Bronchial epithelial cell (primary cell): ENCODE data around the gene ARHGEF10L. TPM values are rescaled to one million over a fixed set of nuclear protein-coding genes. Genes with fewer than 3 reads are reported as not detected.
A peak's percentile ranks its signal among the peaks of the same experiment; 100 is the strongest.
"Not testable (repeated sequence)": the region's sequence is repeated elsewhere in the genome, so short reads cannot be mapped to it uniquely, and the experiment has no call there.

ENCODE experiments used
- DNase-seq: peaks from one replicate; pipeline ENCODE4 v3.0.0-alpha.2; 2010; ENCODE audit warnings: low read depth
- FAIRE-seq: peaks from 2 replicates; lab custom pipeline; 2011; peaks lifted over from hg19 to GRCh38; lab: Jason Lieb, UNC
- H3K27me3 ChIP-seq: 2 replicates; pipeline ENCODE4 v1.5.1; 2011; ENCODE audit warnings: low read length; ENCODE audit not compliant: control insufficient read depth, insufficient read depth
- H3K36me3 ChIP-seq: 2 replicates; pipeline ENCODE4 v1.5.1; 2011; ENCODE audit warnings: low read length; ENCODE audit not compliant: control insufficient read depth, insufficient read depth
- H3K4me3 ChIP-seq: 2 replicates; pipeline ENCODE4 v1.5.1; 2011; ENCODE audit warnings: mild to moderate bottlenecking, low read depth, low read length, control low read depth
- total RNA-seq: library from RNA; depleted of rRNA; stranded (reverse); fragments of >200 nt; gene quantifications from 2 replicates; pipeline ENCODE4 v1.2.1, GENCODE V29; 2014
- TF ChIP-seq, protein P1 (sequence below): IDR thresholded peaks from 2 replicates; pipeline ENCODE4 v1.5.1; 2011; ENCODE audit warnings: mild to moderate bottlenecking, moderate library complexity, low read length, control low read depth, inconsistent platforms; ENCODE audit not compliant: insufficient read depth, severe bottlenecking

ARHGEF10L gene
- total RNA-seq, 1 donor from 2014 or later: 6.3 TPM

DNA sequence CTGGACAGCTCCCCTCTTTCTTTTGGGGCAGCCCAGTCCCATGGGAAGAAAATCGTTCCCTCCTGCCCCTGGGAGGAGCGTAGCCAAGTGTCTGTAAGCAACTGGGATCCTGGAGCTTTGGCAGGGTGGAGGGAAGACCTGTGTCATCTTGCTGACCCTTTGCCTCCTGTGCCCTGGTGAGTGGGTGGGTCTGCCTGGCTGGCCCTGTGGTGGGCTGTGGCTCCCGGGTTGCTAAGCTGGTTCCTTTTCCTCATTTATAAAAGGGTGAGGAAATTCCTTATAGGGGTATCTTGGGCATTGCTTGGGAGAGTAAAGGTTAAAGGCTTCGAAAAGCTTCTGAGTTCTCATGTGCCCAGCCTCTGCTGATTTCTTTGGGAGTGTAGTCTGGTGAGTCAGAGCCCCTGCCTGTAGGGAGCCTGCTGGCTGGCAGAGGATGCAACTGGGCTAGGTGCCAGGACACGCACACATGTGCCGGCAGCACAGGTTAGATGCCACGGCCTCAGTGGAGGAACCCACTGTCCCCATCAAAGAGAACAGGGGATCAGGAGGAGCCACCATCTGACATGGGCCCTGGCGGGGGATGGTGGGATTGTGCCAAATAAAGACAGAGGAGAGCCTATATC is 85.2 kb downstream of the ARHGEF10L start:
- TF ChIP-seq, protein P1, sequence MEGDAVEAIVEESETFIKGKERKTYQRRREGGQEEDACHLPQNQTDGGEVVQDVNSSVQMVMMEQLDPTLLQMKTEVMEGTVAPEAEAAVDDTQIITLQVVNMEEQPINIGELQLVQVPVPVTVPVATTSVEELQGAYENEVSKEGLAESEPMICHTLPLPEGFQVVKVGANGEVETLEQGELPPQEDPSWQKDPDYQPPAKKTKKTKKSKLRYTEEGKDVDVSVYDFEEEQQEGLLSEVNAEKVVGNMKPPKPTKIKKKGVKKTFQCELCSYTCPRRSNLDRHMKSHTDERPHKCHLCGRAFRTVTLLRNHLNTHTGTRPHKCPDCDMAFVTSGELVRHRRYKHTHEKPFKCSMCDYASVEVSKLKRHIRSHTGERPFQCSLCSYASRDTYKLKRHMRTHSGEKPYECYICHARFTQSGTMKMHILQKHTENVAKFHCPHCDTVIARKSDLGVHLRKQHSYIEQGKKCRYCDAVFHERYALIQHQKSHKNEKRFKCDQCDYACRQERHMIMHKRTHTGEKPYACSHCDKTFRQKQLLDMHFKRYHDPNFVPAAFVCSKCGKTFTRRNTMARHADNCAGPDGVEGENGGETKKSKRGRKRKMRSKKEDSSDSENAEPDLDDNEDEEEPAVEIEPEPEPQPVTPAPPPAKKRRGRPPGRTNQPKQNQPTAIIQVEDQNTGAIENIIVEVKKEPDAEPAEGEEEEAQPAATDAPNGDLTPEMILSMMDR: no peak
- Histone ChIP-seq H3K4me3 (no peak overlapping the region), H3K27me3 (no peaks in the 10 kb centered on the region), H3K36me3 (peaks cover 7% of the 10 kb centered on the region)
- FAIRE-seq (peak; percentile 55), DNase-seq (peak; percentile 83)

DNA sequence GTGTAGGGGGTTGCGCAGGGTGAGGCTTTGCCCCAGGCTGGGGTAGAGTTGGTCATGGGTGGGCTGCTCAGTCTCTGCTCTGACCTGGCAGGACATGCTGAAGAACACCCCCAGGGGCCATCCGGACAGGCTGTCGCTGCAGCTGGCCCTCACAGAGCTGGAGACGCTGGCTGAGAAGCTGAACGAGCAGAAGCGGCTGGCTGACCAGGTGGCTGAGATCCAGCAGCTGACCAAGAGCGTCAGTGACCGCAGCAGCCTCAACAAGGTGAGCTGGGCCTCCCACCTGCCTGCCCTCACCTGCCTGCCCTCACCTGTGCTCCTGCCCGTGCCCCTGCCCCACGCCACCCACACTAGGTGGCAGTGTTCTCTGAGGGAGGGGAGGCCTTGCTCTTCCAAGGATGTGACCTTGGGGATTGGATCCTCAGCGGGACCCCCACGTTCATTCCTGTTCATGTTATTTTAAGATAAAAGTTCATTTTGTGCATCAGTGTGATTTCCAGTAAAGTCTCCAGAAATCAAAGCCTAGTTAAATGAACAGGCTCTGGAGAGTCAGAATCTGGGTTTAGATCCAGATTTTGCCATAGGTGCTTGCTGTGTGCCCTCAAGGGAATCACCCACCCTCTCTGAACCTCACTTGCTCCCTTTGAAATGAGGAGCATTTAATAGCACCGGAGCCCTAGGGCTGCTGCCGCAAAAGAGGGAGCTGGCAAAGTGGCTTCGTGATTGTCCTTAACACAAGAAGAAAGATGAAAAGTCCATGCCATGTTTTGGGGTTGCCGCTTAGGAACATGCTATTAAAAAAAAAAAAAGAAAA is 87.9 kb downstream of the ARHGEF10L start:
- FAIRE-seq (no peak), DNase-seq (no peak)
- H3K36me3 ChIP-seq: peaks cover 7% of the 10 kb centered on the region

DNA sequence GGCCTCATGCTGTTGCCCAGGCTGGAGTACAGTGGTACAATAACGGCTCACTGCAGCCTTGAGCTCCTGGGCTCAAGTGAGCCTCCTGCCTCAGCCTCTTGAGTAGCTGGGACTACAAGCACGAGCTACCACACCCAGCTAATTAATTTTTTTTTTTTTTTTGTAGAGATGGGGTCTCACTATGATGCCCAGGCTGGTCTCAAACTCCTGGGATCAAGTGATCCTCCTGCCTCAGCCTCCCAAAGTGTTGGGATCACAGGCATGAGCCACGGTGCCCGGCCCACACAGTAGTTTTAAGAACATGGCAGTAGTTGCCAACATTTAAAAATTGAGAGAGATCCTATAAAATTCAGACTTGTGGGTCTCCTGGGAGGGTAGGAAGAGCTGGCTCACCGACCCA is 89.5 kb downstream of the ARHGEF10L start:
- not testable (repeated sequence) for FAIRE-seq, H3K36me3 ChIP-seq, H3K27me3 ChIP-seq, DNase-seq, H3K4me3 ChIP-seq

More for the DNA sequence above, 87.9 kb downstream of the ARHGEF10L start:
- H3K27me3 ChIP-seq: no peaks in the 10 kb centered on the region
- TF ChIP-seq, protein P1: no peak
- H3K4me3 ChIP-seq: no peak overlapping the region

DNA sequence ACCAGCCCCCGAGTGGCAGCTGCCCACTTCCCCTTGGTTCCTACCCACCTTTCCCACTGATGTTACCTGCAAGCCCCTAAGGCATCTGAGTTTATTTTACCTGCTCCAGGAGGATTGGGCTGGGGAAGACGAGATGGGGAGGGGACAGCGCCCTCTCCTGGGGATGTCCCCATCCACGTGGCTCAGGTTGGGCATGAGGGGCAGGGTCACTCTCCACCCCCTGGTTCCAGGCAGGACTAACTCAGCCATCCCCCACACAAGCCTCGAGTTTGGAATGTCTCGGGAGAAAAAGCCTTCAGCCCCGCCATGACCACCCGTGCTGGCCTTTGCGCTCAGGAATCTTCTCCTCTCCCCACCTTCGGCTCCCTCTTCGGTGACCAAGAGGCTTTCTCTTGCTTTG is 90.0 kb downstream of the ARHGEF10L start:
- Histone ChIP-seq H3K36me3 (peaks cover 10% of the 10 kb centered on the region), H3K27me3 (no peaks in the 10 kb centered on the region), H3K4me3 (no peak overlapping the region)
- DNase-seq (no peak), FAIRE-seq (no peak)
- TF ChIP-seq, protein P1: peak; percentile 34

DNA sequence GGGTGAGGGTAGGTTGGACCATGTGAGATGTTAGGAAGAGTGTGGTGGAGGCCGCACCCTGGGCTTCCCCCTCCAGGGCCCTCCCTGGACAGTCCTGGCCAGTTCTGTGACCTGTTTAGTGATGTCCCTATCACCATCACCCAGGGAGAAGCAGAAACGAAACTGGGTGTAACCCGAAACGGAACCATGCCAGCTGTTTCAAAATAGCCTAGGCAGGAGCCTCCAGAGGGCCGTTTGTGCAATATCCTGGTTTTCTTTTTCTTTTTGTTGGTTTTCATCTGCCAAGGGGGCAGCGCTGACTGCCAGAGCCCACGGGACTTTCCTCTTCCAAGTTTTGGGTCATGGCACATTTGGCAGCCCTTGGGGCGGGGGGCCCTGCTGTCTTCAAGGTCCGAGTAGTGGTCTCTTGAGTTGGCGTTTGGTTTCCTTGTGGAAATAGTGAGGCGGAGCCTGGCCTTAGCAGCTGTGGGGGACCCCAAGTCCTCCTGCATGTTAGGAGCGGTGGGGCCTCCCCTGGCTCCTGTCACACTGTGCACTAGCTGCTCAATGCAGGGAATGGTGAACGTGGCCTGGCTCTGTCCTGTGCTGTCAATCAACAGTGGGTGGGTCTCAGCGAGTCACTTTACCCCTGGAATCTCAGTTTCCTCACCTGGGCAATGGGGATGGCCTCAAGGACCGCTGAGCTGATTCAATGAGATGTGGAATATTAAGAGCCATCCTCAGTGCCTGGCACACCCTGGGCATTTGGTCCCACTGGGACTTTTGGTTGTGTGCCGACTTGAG is 90.7 kb downstream of the ARHGEF10L start:
- TF ChIP-seq, protein P1: no peak
- DNase-seq (no peak), FAIRE-seq (peak; percentile 84)
- Histone ChIP-seq H3K36me3 (peaks cover 16% of the 10 kb centered on the region), H3K4me3 (no peak overlapping the region), H3K27me3 (no peaks in the 10 kb centered on the region)

DNA sequence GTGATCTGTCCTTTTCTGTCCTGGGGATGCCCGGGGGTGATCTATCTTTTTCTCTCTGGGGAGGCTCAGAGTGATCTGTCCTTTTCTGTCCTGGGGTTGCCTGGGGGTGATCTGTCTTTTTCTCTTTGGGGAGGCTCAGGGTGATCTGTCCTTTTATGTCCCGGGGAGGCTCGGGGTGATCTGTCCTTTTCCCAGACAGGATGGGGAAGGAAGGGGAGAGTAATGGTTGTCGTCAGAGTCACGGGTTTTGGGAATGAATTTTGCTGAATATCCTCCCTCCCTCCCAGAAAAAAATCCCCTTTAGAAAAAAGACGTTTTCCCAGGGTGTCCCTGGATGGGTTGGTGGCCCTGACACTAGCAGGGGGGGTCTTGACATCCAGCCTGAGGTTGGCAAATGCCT is 91.5 kb downstream of the ARHGEF10L start:
- TF ChIP-seq, protein P1: no peak
- Histone ChIP-seq H3K4me3 (no peak overlapping the region), H3K36me3 (peaks cover 19% of the 10 kb centered on the region), H3K27me3 (no peaks in the 10 kb centered on the region)
- no peak for FAIRE-seq
- DNase-seq: no peak
